ENCODE results near the gene KLRF1.

DNA sequence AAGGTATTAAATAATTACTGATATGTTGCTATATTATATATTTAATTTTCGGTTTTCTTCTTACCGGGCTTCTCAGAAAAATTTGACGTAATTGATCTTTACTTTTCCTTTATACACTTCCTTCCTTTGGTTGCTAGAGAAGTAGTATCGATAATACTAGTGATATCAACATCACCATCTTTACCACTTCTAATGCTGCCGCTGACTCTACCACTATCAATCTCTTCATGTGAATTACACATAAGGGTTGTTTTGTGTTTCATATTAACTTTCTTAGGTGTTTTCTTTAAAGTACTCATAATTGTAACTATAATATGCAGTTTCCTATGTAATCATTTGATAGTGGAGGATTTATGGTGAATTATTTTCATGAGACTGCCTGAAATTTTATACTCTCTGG lies 30.9 kb upstream of the KLRF1 start:
- no peak for TF ChIP-seq CTCF (IDR thresholded peaks at IDR 0.05)
- no peak for TF ChIP-seq POLR2A (IDR thresholded peaks at IDR 0.05)
